GM15510 (cell line): Measurements from ENCODE around the gene SDK2.

Experiments used
- POLR2A ChIP-seq: IDR thresholded peaks from 3 replicates; pipeline ENCODE4 v1.6.1; 2011; ENCODE audit warnings: borderline replicate concordance; ENCODE audit not compliant: insufficient read length; ENCODE audit errors: extremely low read depth

Gene SDK2

DNA sequence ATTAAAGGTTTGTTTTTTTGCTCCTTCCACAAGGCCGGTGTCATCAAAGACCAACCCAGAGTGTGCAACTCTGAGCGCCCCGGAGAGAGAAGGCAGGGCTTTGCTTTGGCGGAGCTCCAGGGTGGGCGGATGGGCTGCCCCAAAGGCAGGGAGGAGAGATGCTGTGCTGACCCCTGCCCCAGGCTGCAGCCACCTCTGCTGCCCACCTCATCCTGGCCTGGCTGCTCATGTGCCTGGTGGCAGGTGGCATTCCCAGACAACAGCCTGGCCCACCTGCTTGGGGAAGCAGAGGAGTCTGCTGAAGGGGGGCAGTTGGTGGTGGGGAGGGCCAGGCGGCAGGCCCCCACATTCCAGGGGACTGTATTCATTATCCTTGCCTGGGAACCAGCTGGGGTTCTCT is 122.1 kb downstream of the SDK2 start:
- no peak for TF ChIP-seq POLR2A

DNA sequence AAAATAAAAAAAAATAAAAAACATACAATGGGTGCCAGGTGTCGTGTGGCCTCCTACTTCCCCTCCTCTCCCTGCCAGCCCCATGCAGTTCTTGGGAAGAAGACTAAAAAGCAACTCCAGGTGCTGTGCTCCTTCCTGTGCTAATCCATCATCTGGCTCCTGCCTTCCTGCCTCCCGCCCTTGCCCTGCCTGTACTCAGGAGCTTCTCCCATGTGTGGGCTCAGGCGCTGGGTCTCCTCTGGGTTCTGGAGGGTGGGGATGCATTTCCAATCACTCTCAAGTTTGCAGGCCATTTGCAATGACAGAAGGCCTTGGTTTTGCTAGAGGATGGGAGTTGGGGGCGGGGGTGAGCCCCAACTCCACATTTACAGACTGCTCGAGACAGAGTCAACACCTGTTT is 122.9 kb downstream of the SDK2 start:
- TF ChIP-seq POLR2A, result no peak

DNA sequence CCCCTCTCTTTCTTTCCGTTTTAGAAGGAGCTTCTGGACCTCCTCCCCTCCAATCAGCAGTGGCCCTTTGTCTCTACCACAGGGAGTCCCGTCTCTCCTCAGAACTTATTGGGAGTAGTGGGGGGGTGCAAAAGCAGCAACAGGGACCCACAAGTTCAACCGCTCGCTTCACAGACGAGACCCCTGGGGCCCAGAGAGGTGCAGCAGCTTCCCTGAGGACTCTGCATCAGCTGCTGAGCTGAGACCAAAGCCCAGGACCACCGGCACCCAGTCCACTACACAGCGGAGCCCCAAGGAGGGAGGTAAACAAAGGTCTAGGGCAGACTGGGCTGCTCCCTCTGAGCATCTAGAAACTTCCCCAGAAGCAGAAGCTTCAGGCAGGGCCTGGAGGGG is 123.9 kb downstream of the SDK2 start:
- no peak for TF ChIP-seq POLR2A

DNA sequence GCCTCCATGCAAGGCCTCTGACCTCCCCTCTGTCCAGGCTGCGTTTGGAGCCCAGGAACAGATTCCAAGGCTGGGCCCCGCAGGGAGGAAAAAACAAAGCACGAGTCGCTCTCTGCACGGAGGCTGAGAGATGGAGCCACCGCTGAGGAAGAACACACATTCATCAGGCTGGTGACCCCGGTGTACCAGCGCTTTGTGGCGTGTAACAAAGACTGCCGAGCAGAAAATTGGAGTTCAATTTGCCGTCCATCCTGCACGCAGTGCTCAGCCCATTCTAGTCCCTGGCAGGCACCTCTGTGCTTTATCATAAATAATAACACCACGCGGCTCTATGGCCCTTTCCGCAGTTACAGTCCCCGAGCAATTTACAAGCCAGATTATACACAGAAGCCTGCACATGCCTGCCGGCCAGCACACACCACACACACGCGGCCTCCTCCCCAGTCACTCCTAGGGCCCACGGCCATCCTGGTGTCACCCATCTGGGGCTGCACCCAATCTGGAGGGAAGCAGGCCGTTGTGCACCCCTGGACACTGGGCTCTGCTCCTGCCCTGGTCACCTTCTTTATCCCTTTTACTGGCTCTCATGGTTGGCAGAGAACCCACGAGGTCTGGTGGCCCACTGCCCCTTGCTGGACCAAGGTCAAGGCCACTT is 124.4 kb downstream of the SDK2 start:
- no peak for TF ChIP-seq POLR2A

GRCh38 chr17:73519011-73519410 is 125.2 kb downstream of the SDK2 start:
- TF ChIP-seq POLR2A, result no peak

- no peak for TF ChIP-seq POLR2A
Measured at GRCh38 chr17:73516431-73516830, 127.8 kb downstream of the SDK2 start.

DNA sequence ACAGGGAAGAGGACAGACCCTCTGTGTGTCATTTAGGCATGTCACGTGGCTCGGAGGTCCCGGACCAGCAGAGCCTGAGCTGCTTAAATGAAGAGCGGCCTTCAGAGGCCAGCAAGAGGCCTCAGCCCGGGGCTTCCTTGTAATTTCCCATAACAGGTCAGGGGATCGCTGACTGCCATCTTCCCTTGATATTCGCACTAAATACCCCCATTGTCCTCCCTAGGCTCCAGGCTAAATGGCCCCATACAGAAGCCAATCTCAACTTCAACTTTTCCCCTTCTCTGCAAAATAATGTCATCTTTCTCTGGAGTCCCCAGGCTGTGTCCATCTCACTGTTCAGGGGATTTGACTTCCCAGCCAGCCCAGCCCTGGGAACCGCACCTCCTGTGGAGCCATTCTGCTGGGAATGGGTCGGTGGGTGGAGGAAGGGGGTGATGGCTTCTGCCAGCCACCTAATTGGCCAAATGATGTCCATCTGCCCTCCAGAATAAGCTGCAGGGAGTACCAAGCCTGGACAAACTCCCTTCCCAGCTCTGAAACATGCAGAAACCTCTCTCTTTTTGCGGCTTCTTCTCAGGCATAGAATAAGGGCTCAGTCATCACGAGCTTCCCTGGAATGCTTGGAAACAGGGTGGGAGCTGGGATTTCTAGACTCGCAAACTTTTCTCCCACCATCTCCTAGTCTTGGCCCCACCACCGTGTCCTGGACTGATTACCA is 129.9 kb downstream of the SDK2 start:
- no peak for TF ChIP-seq POLR2A

- no peak for TF ChIP-seq POLR2A
Measured at GRCh38 chr17:73513426-73513825, 130.8 kb downstream of the SDK2 start.

DNA sequence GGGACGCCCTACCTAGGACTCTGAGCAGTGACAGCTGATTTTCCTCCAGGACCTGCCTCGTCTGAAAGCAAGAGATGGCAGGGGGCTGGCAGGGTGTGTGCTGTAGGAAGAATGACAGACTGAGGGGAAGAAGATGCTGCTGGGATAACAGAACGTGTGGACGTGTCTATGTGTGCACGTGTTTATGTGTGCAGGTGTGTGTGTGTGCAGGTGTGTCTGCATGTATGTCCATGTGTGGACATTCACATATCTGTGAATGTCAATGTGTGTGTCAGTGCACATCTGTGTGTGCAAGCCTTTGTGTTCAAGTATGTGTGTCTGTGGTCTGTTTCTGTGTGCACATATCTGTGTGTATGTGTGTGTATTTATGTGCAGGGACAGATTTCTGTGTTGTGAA is 132.5 kb downstream of the SDK2 start:
- no peak for TF ChIP-seq POLR2A

GRCh38 chr17:73510981-73511718 is 133.1 kb downstream of the SDK2 start:
- no peak for TF ChIP-seq POLR2A

DNA sequence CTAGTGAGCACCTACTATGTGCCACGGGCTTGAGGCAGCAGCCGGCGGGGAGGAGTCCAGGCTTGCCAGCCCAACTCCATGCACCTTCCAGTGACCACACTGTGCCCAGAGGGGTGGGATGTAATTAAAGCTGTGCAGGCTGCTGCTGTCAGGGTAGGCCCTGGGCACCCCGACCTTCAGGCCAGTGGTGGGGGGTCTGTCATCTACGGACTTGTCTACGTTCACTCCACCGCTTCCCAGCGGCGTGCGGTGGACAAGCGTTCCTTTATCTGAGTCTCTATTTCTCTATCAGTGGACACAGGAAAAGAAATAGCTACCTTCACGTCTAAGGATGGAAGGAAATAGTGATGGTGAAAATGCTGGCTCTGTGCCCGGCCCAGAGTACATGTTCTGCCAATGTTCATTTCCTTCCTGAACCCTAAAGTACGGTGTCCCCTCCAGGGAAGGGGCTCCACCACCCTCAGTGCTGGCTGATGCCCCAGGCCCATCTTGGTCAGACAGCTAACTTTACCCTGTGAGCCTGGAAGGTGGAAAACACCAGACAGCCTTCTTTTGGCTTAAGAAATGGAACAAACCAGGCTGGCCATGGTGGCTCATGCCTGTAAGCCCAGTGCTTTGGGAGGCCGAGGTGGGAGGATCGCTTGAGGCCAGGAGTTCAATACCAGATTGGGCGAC is 135.2 kb downstream of the SDK2 start:
- TF ChIP-seq POLR2A, result no peak

- no peak for TF ChIP-seq POLR2A
Measured at GRCh38 chr17:73508057-73508930, 136.0 kb downstream of the SDK2 start.

DNA sequence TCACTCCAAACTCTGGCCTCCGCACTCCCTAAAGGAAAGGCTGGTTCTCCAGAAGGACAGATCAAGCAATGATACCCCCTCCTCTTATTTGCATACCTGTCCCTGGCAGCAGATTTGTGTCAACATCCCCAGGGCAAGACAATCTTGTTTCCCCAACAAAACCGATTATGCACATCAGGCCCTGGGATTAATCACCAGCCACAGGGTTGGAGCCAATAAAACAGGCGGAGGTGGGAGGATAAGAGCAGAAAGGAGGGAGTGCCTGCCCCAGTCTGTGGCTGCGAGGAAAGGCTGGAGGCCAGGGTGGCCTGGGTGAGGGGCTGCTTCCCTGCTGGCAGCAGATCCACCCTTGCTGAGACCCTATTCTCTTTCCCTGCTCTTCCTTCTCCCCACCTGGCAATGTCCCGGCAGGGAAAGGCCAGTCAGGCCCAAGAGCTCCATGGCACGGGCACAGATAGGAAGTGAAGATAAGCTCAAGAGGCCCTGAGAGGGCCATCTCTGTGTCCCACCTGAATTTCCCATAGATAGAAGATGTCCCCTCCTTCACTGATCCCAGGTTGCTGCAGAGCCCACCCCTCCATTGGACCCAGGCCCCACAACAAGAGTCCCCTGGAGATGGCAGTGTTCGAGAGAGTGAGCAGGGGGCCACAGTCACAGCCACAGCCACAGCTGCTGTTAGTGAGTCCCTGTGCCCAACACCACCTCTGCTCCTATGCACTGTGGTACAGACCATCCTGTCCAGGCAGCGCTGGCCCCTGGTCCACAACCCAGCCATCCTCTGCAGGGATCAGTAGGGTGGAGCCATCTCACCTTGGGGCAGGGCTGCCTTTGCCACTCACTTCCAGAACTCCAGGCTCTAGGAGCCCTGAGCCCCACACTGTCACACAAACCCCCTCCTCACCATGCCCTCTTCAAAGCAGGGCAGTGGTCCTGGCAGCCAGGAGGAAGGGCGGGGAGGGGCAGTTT is 137.5 kb downstream of the SDK2 start:
- TF ChIP-seq POLR2A, result no peak
